Effector memory CD8-positive, alpha-beta T cell (primary cell): ENCODE measurements around the gene PNPLA2.
A peak's percentile ranks its signal among the peaks of the same experiment; 100 is the strongest.

Experiments used
- ATAC-seq: fragments of 150-1000 bp; cut with Tn5 transposase; replicated peaks from 2 replicates; pipeline ENCODE4 v1.10.0; 2021; ENCODE audit warnings: mild to moderate bottlenecking, moderate library complexity
- DNase-seq, 3 experiments: peaks; one replicate each; pipeline ENCODE4 v3.0.0; 2021
- H3K27ac Mint-ChIP-seq, 2 donors: one replicate each; pipeline ENCODE4 v1.8.0; 2022; ENCODE audit warnings: mild to moderate bottlenecking in 2 of 2, mixed read lengths in 2 of 2, moderate library complexity in 2 of 2
- H3K27me3 Mint-ChIP-seq, 2 donors: one replicate each; pipeline ENCODE4 v1.8.0; 2022; ENCODE audit warnings: mixed read lengths in 2 of 2
- H3K36me3 Mint-ChIP-seq: one replicate; pipeline ENCODE4 v1.8.0; 2022; ENCODE audit warnings: mild to moderate bottlenecking, moderate library complexity, mixed read lengths; ENCODE audit not compliant: insufficient read depth
- H3K4me1 Mint-ChIP-seq, 2 donors: one replicate each; pipeline ENCODE4 v1.8.0; 2022; ENCODE audit warnings: low read depth in 2 of 2, mixed read lengths in 2 of 2
- H3K4me3 Mint-ChIP-seq, 2 donors: one replicate each; pipeline ENCODE4 v1.8.0; 2022; ENCODE audit warnings: mild to moderate bottlenecking in 2 of 2, mixed read lengths in 2 of 2, moderate library complexity in 2 of 2
- H3K9me3 Mint-ChIP-seq, 2 donors: one replicate each; pipeline ENCODE4 v1.8.0; 2022; ENCODE audit warnings: mixed read lengths in 2 of 2

PNPLA2 gene

DNA sequence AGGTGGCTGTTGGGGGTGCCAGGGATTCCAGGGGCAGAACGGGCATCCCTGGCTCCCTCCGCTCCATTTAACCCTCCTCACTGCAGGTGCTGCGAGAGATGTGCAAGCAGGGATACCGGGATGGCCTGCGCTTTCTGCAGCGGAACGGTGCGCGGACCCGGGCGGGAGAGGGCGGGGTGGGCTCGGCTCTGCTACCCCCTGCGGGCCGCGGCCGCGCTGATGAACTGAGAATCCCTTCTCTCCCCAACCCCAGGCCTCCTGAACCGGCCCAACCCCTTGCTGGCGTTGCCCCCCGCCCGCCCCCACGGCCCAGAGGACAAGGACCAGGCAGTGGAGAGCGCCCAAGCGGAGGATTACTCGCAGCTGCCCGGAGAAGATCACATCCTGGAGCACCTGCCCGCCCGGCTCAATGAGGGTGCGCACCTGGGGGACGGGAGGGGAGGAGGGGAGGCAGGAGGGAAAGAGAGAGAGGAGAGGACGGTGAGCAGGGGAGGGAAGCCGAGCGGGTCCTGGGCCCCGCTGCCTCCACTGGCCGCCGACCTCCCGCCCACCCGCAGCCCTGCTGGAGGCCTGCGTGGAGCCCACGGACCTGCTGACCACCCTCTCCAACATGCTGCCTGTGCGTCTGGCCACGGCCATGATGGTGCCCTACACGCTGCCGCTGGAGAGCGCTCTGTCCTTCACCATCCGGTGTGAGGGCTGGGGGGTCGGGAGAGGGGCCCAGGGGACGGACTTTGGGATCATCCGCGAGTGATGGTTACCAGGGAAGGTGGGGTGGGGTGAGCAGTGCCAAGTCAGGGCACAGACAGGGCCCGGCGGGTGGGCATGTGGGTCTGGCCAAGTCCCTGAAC lies 5.0 kb downstream of the PNPLA2 start:
- Mint-ChIP-seq H3K27me3 (peaks cover 6 to 15% of the 10 kb centered on the region in 2 donors), H3K4me3 (peak overlapping the region in 1 of 2 donors; percentile 34), H3K9me3 (no peaks in the 10 kb centered on the region), H3K27ac (peak overlapping the region in 1 of 2 donors; percentile 70), H3K4me1 (peaks cover 14 to 19% of the 10 kb centered on the region in 2 donors), H3K36me3 (peaks cover 57% of the 10 kb centered on the region)
- DNase-seq (no peak), ATAC-seq (no peak)

- ATAC-seq (no peak), DNase-seq (no peak)
- Mint-ChIP-seq H3K27me3 (peaks cover 6 to 22% of the 10 kb centered on the region in 2 donors), H3K9me3 (no peaks in the 10 kb centered on the region), H3K36me3 (peaks cover 55% of the 10 kb centered on the region), H3K27ac (peak overlapping the region in 1 of 2 donors; percentile 70), H3K4me3 (no peak overlapping the region), H3K4me1 (peaks cover 14 to 23% of the 10 kb centered on the region in 2 donors)
These were observed 5.7 kb downstream of the PNPLA2 start for GRCh38 chr11:824292-824880.

DNA sequence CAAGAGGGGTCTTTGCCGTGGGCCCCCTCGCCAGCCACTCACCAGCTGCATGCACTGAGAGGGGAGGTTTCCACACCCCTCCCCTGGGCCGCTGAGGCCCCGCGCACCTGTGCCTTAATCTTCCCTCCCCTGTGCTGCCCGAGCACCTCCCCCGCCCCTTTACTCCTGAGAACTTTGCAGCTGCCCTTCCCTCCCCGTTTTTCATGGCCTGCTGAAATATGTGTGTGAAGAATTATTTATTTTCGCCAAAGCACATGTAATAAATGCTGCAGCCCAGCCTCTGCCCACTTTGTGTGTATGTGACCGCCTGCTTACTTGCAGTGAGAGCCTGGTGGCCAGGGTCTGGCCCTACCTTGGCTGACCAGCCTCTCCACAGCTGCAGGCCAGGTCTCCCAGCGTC lies 6.2 kb downstream of the PNPLA2 start:
- Mint-ChIP-seq H3K9me3 (no peaks in the 10 kb centered on the region), H3K36me3 (peaks cover 49% of the 10 kb centered on the region), H3K4me3 (peak overlapping the region in 1 of 2 donors; percentile 48), H3K27ac (peak overlapping the region in 1 of 2 donors; percentile 66), H3K27me3 (peaks cover 6 to 27% of the 10 kb centered on the region in 2 donors), H3K4me1 (peaks cover 14 to 27% of the 10 kb centered on the region in 2 donors)
- ATAC-seq (no peak), DNase-seq (no peak)

- H3K36me3 Mint-ChIP-seq: peaks cover 45% of the 10 kb centered on the region
- H3K27ac Mint-ChIP-seq: peak overlapping the region in 1 of 2 donors; percentile 66
- peak overlapping the region in 1 of 2 donors; percentile 48 for H3K4me3 Mint-ChIP-seq
- ATAC-seq (no peak), DNase-seq (no peak)
- peaks cover 6 to 27% of the 10 kb centered on the region in 2 donors for H3K27me3 Mint-ChIP-seq
- peaks cover 14 to 24% of the 10 kb centered on the region in 2 donors for H3K4me1 Mint-ChIP-seq
- no peaks in the 10 kb centered on the region for H3K9me3 Mint-ChIP-seq
These were observed 6.9 kb downstream of the PNPLA2 start for GRCh38 chr11:825366-826226.

DNA sequence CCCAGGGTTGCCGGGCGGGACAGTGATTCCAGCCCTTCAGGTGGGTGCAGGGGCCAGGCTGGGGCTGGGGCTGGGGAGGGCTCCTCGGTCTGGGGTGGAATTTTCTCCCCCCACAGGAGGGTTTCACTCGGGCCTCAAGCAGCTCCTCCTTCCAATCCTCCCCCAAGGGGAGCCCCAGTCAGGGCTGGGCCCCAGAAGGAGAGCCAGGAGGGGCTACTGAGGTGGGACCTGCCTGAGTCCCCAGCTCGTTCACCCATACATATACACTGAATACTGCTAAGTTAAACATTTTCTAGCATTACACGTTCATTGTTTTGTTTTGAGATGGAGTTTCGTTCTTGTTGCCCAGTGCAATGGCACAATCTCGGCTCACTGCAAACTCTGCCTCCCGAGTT lies 7.5 kb downstream of the PNPLA2 start:
- no peak for DNase-seq
- Mint-ChIP-seq H3K27me3 (peaks cover 6 to 30% of the 10 kb centered on the region in 2 donors), H3K36me3 (peaks cover 45% of the 10 kb centered on the region), H3K27ac (no peak overlapping the region), H3K9me3 (no peaks in the 10 kb centered on the region), H3K4me3 (peak overlapping the region; percentile 73 to 75), H3K4me1 (peaks cover 9 to 19% of the 10 kb centered on the region in 2 donors)
- ATAC-seq: no peak

- DNase-seq (no peak), ATAC-seq (peak; percentile 4)
- no peaks in the 10 kb centered on the region for H3K9me3 Mint-ChIP-seq
- peak overlapping the region; percentile 73 to 75 for H3K4me3 Mint-ChIP-seq
- H3K27ac Mint-ChIP-seq: no peak overlapping the region
- peaks cover 9 to 22% of the 10 kb centered on the region in 2 donors for H3K4me1 Mint-ChIP-seq
- peaks cover 45% of the 10 kb centered on the region for H3K36me3 Mint-ChIP-seq
- H3K27me3 Mint-ChIP-seq: peaks cover 6 to 36% of the 10 kb centered on the region in 2 donors
These were observed 8.1 kb downstream of the PNPLA2 start for GRCh38 chr11:826836-827145.

- Mint-ChIP-seq H3K36me3 (peaks cover 41% of the 10 kb centered on the region), H3K27ac (no peak overlapping the region), H3K4me3 (peak overlapping the region; percentile 73 to 75), H3K9me3 (no peaks in the 10 kb centered on the region), H3K4me1 (peaks cover 9 to 24% of the 10 kb centered on the region in 2 donors), H3K27me3 (peaks cover 6 to 37% of the 10 kb centered on the region in 2 donors)
- DNase-seq: no peak
- ATAC-seq: peak; percentile 12
These were observed 8.6 kb downstream of the PNPLA2 start for GRCh38 chr11:827146-827896.

DNA sequence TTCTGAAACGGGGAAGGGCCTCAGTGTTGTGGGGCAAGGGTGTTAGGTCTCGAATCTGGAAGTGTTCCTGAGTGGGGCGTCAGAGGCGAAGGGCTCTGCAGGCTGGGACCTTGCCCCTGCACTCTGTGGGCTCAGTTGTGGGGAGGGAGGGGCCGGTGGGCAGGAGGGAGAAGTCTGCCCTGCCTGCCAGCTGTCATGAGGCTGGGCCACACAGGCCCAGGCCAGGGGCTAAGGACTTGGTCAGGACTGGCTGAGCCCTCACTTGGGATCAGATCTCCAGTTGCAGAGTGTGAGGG lies 9.1 kb downstream of the PNPLA2 start, which contains the start of gene CRACR2B:
TSS of gene CRACR2B (plus strand) at position 23 of the 296 bp plus-strand sequence. CDS start 689 bp downstream, outside the sequence.
- H3K9me3 Mint-ChIP-seq: no peaks in the 10 kb centered on the region
- peaks cover 9 to 26% of the 10 kb centered on the region in 2 donors for H3K4me1 Mint-ChIP-seq
- H3K4me3 Mint-ChIP-seq: peak within 1 kb of the TSS; percentile 75
- ATAC-seq: no peak
- H3K27ac Mint-ChIP-seq: peak within 1 kb of the TSS in 1 of 2 donors; percentile 23
- H3K27me3 Mint-ChIP-seq: peaks cover 6 to 37% of the 10 kb centered on the region in 2 donors
- DNase-seq: no peak
- H3K36me3 Mint-ChIP-seq: peaks cover 36% of the 10 kb centered on the region

DNA sequence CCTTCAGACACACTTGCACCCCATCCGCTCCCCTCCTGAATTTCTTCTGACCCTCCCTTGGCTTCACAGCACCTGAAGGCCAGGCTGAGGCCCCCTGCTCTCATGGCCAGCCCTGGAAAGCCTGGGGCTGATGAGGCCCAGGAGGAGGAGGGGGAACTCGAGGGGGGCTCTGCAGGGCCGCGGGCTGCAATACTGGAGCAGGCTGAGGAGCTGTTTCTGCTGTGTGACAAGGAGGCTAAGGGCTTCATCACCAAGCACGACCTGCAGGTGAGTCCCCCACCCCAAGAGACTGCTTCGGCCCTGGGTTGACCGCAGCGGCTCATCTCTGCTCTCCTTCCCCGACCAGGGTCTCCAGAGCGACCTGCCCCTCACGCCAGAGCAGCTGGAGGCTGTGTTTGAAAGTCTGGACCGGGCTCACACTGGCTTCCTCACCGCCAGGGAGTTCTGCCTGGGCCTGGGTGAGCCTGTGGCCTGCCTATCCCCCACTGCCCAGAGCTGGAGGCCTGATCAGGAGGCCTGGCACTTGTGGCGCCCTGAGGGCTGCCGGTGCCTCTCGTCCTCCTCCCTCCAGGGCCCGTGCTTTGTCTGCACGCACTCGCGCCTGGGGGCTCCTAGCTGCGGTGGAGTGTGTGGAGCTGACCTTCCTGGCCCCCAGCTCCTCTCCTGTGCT lies 9.9 kb downstream of the PNPLA2 start:
- Mint-ChIP-seq H3K27ac (peak overlapping the region in 1 of 2 donors; percentile 23), H3K9me3 (no peaks in the 10 kb centered on the region), H3K27me3 (peaks cover 6 to 37% of the 10 kb centered on the region in 2 donors), H3K4me3 (peak overlapping the region; percentile 73 to 75), H3K4me1 (peaks cover 11 to 26% of the 10 kb centered on the region in 2 donors), H3K36me3 (peaks cover 28% of the 10 kb centered on the region)
- DNase-seq: no peak
- ATAC-seq: no peak

DNA sequence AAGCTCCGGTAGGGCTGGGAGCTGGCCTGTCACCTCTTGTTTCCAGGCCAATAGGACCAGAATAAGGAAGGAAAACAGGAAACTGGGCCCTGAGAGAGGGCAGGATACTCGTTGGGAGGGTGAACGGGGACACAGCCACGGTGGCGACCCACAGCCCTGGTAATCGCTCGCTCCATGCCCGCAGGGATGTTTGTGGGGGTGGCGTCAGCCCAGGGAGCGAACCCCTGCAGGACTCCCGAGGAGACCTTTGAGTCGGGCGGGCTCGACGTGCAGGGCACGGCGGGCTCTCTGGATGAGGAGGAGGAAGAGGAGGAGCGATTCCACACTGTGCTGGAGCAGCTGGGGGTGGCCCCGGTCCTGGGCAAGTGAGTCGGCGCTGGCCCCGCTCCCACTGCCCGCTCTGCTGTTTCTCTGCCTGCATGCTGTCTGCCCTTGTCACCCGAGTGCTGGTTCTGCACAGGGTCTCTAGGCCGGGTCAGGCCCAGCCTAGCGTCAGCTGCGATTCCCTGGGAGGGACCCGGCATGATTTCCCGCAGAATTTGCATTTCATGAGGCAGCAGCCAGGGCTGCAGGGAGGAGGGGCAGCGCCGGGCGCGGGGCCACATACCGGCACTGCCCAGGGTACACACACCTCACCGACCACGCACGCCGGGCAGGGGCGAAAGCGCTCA lies 10.6 kb downstream of the PNPLA2 start:
- Mint-ChIP-seq H3K9me3 (no peaks in the 10 kb centered on the region), H3K36me3 (peaks cover 21% of the 10 kb centered on the region), H3K4me3 (peak overlapping the region; percentile 69 to 75), H3K27me3 (peaks cover 6 to 37% of the 10 kb centered on the region in 2 donors), H3K27ac (no peak overlapping the region), H3K4me1 (peaks cover 14 to 29% of the 10 kb centered on the region in 2 donors)
- ATAC-seq: no peak
- no peak for DNase-seq

DNA sequence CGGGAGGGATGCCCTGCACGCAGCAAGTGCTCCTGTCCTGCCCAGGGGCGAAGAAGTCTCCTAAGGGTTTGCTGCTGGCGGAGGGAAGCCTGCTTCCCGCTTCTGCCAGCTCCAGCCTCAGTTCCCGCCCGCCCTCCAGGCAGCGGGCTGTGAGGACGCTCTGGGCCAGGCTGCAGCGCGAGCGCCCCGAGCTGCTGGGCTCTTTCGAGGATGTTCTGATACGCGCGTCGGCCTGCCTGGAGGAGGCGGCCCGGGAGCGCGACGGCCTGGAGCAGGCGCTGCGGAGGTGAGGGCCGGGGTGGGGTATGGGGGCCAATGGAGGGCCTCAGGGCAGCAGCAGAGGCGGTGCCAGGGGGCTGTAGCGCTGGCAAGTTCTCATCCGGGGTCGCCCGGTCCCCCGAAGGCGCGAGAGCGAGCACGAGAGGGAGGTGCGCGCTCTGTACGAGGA lies 11.2 kb downstream of the PNPLA2 start:
- no peak for DNase-seq
- H3K9me3 Mint-ChIP-seq: no peaks in the 10 kb centered on the region
- H3K4me3 Mint-ChIP-seq: peak overlapping the region; percentile 69 to 75
- H3K27me3 Mint-ChIP-seq: peaks cover 6 to 37% of the 10 kb centered on the region in 2 donors
- H3K4me1 Mint-ChIP-seq: peaks cover 14 to 30% of the 10 kb centered on the region in 2 donors
- H3K36me3 Mint-ChIP-seq: peaks cover 17% of the 10 kb centered on the region
- peak; percentile 4 for ATAC-seq
- H3K27ac Mint-ChIP-seq: no peak overlapping the region
